IMR-90 (cell line): ENCODE data around the gene NKPD1. TPM values are rescaled to one million over a fixed set of nuclear protein-coding genes. Genes with fewer than 3 reads are reported as not detected.

Experiments
- ATAC-seq: fragments of 200-7000 bp; cut with Tn5 transposase; 2 replicates; pipeline ENCODE4 v1.9.1; 2020; ENCODE audit warnings: low read depth, mild to moderate bottlenecking, moderate library complexity
- BruUV-seq: library from RNA; stranded (reverse); fragments of 400-500 nt; replicated peaks from 2 replicates; lab custom pipeline; 2021; lab: Mats Ljungman, UMichigan
- CTCF ChIA-PET: fragments of 300-600 bp; formaldehyde crosslinking; extraction: SDS; loops from one replicate; lab custom pipeline; 2021; ENCODE audit warnings: antibody characterized with exemption; lab: Yijun Ruan, JAX
- POLR2A ChIA-PET: fragments of 300-600 bp; sonication (Branson Sonifier 250); formaldehyde crosslinking; loops from one replicate; lab custom pipeline; 2022; ENCODE audit warnings: antibody characterized with exemption; ENCODE audit not compliant: unreplicated experiment; lab: Charles Lee
- DNase-seq: peaks from one replicate; pipeline ENCODE4 v3.0.0; 2013
- H2AFZ ChIP-seq: replicated peaks from 2 replicates; pipeline ENCODE3; 2013; ENCODE audit warnings: low read length, mild to moderate bottlenecking; ENCODE audit not compliant: poor library complexity
- H2AK5ac ChIP-seq: 2 replicates; pipeline ENCODE4 v1.6.1; 2013; ENCODE audit warnings: low read depth, low read length, inconsistent platforms
- H2AK9ac ChIP-seq: replicated peaks from 2 replicates; pipeline ENCODE3; 2013; ENCODE audit warnings: mild to moderate bottlenecking, low read depth, low read length, moderate library complexity; ENCODE audit not compliant: poor library complexity
- H2BK120ac ChIP-seq: 2 replicates; pipeline ENCODE4 v1.6.1; 2013; ENCODE audit warnings: low read depth, low read length, inconsistent platforms
- H2BK15ac ChIP-seq: 3 replicates; pipeline ENCODE4 v1.6.1; 2013; ENCODE audit warnings: low read depth, low read length, inconsistent platforms
- H2BK20ac ChIP-seq: 2 replicates; pipeline ENCODE4 v1.6.1; 2013; ENCODE audit warnings: low read depth, mild to moderate bottlenecking, inconsistent platforms, low read length, moderate library complexity
- H2BK5ac ChIP-seq: 2 replicates; pipeline ENCODE4 v1.6.1; 2013; ENCODE audit warnings: mild to moderate bottlenecking, low read depth, low read length, inconsistent platforms; ENCODE audit not compliant: poor library complexity, severe bottlenecking
- H3K14ac ChIP-seq: replicated peaks from 2 replicates; pipeline ENCODE4 v1.6.1; 2013; ENCODE audit warnings: low read depth, low read length, inconsistent platforms
- H3K18ac ChIP-seq: 2 replicates; pipeline ENCODE4 v1.6.1; 2013; ENCODE audit warnings: low read depth, low read length, control low read depth
- H3K23ac ChIP-seq: 2 replicates; pipeline ENCODE4 v1.6.1; 2013; ENCODE audit warnings: low read depth, low read length, inconsistent platforms
- H3K27ac ChIP-seq: 2 replicates; pipeline ENCODE4 v1.5.1; 2013; ENCODE audit warnings: mild to moderate bottlenecking, control low read depth, low read length; ENCODE audit not compliant: insufficient read depth
- H3K27me3 ChIP-seq: 2 replicates; pipeline ENCODE4 v1.6.1; 2013; ENCODE audit warnings: low read length; ENCODE audit not compliant: control insufficient read depth, insufficient read depth
- H3K36me3 ChIP-seq: 2 replicates; pipeline ENCODE4 v1.6.1; 2013; ENCODE audit warnings: low read length, mixed read lengths; ENCODE audit not compliant: control insufficient read depth, insufficient read depth
- H3K4ac ChIP-seq: 2 replicates; pipeline ENCODE4 v1.6.1; 2013; ENCODE audit warnings: low read depth, low read length, inconsistent platforms
- H3K4me1 ChIP-seq: 2 replicates; pipeline ENCODE4 v1.6.1; 2013; ENCODE audit warnings: low read length, mixed read lengths; ENCODE audit not compliant: control insufficient read depth, insufficient read depth
- H3K4me2 ChIP-seq: 2 replicates; pipeline ENCODE4 v1.6.1; 2013; ENCODE audit warnings: low read depth, mild to moderate bottlenecking, control low read depth, low read length, moderate library complexity
- H3K4me3 ChIP-seq: 2 replicates; pipeline ENCODE4 v1.5.1; 2013; ENCODE audit warnings: low read depth, mild to moderate bottlenecking, control low read depth, low read length, moderate library complexity; ENCODE audit not compliant: insufficient read depth
- H3K56ac ChIP-seq: 2 replicates; pipeline ENCODE4 v1.6.1; 2013; ENCODE audit warnings: low read length, inconsistent platforms; ENCODE audit not compliant: insufficient read depth; ENCODE audit errors: extremely low read depth
- H3K79me1 ChIP-seq, 2 experiments: 2 replicates each; pipeline ENCODE4 v1.6.1; 2013; ENCODE audit warnings: low read length in 2 of 2, inconsistent platforms in 1 of 2, low read depth in 1 of 2
- H3K9ac ChIP-seq: 2 replicates; pipeline ENCODE4 v1.6.1; 2013; ENCODE audit warnings: low read depth, low read length, control low read depth
- H3K9me1 ChIP-seq: 2 replicates; pipeline ENCODE4 v1.6.1; 2013; ENCODE audit warnings: low read length, inconsistent platforms; ENCODE audit not compliant: insufficient read depth
- H3K9me3 ChIP-seq: 2 replicates; pipeline ENCODE4 v1.6.1; 2013; ENCODE audit warnings: low read length; ENCODE audit not compliant: control insufficient read depth, insufficient read depth
- H4K20me1 ChIP-seq: 2 replicates; pipeline ENCODE4 v1.6.1; 2013; ENCODE audit warnings: low read length, inconsistent platforms; ENCODE audit not compliant: insufficient read depth
- H4K5ac ChIP-seq: 2 replicates; pipeline ENCODE4 v1.6.1; 2013; ENCODE audit warnings: mild to moderate bottlenecking, low read depth, low read length, control low read depth
- H4K8ac ChIP-seq, 2 experiments: 2 replicates each; pipeline ENCODE4 v1.6.1; 2013; ENCODE audit warnings: low read depth in 2 of 2, low read length in 2 of 2, control low read depth in 1 of 2, inconsistent platforms in 1 of 2
- H4K91ac ChIP-seq: 2 replicates; pipeline ENCODE4 v1.6.1; 2013; ENCODE audit warnings: low read depth, low read length, inconsistent platforms; ENCODE audit not compliant: insufficient read depth
- BHLHE40 ChIP-seq: fragments of 150-350 bp; IDR thresholded peaks from 2 replicates; pipeline ENCODE4 v1.6.1; 2016; ENCODE audit warnings: mild to moderate bottlenecking, low read depth, low read length
- CEBPB ChIP-seq: IDR thresholded peaks from 2 replicates; pipeline ENCODE4 v1.6.1; 2012; ENCODE audit warnings: low read depth, low read length, improper control_type of control experiment
- CHD1 ChIP-seq: IDR thresholded peaks from 2 replicates; pipeline ENCODE4 v1.6.1; 2012; ENCODE audit warnings: low read depth, low read length, improper control_type of control experiment
- CTCF ChIP-seq: conservative IDR thresholded peaks from 2 replicates; pipeline ENCODE4 v1.5.1; 2012; ENCODE audit warnings: mild to moderate bottlenecking, low read depth, low read length, improper control_type of control experiment
- ELK1 ChIP-seq: fragments of 150-350 bp; IDR thresholded peaks from 2 replicates; pipeline ENCODE4 v1.6.1; 2016; ENCODE audit warnings: low read depth, mild to moderate bottlenecking, low read length, moderate library complexity, borderline replicate concordance
- FOS ChIP-seq: fragments of 150-350 bp; IDR thresholded peaks from 2 replicates; pipeline ENCODE4 v1.6.1; 2016; ENCODE audit warnings: low read depth, low read length
- MAFK ChIP-seq: IDR thresholded peaks from 2 replicates; pipeline ENCODE4 v1.6.1; 2012; ENCODE audit warnings: low read depth, low read length, improper control_type of control experiment
- MAZ ChIP-seq: IDR thresholded peaks from 2 replicates; pipeline ENCODE4 v1.6.1; 2012; ENCODE audit warnings: low read depth, mild to moderate bottlenecking, low read length, improper control_type of control experiment, moderate library complexity, borderline replicate concordance
- MXI1 ChIP-seq: IDR thresholded peaks from 2 replicates; pipeline ENCODE4 v1.6.1; 2012; ENCODE audit warnings: low read depth, mild to moderate bottlenecking, low read length, moderate library complexity, borderline replicate concordance
- NFE2L2 ChIP-seq: fragments of 150-350 bp; IDR thresholded peaks from 2 replicates; pipeline ENCODE4 v1.6.1; 2016; ENCODE audit warnings: low read depth, mild to moderate bottlenecking, low read length
- POLR2A ChIP-seq: IDR thresholded peaks from 2 replicates; pipeline ENCODE4 v1.6.1; 2012; ENCODE audit warnings: mild to moderate bottlenecking, low read depth, low read length
- RAD21 ChIP-seq: IDR thresholded peaks from 2 replicates; pipeline ENCODE4 v1.6.1; 2012; ENCODE audit warnings: low read length, improper control_type of control experiment
- RCOR1 ChIP-seq: IDR thresholded peaks from 2 replicates; pipeline ENCODE4 v1.6.1; 2012; ENCODE audit warnings: mild to moderate bottlenecking, low read length, improper control_type of control experiment; ENCODE audit not compliant: insufficient replicate concordance
- RFX5 ChIP-seq: IDR thresholded peaks from 2 replicates; pipeline ENCODE4 v1.8.0; 2012; ENCODE audit warnings: low read depth, mild to moderate bottlenecking, low read length, moderate library complexity
- SMC3 ChIP-seq: fragments of 150-350 bp; IDR thresholded peaks from 2 replicates; pipeline ENCODE4 v1.6.1; 2016; ENCODE audit warnings: low read depth, mild to moderate bottlenecking, antibody characterized with exemption, low read length, moderate library complexity
- WGBS, 2 experiments: methylation state at CpG; one replicate each; pipeline versions ENCODE4 v1.1.5 to v1.1.7; 2013; ENCODE audit warnings: missing lambda C conversion rate in 2 of 2; ENCODE audit not compliant: insufficient read length in 1 of 2; ENCODE audit errors: extremely low coverage in 2 of 2; 5-methylcytosine and 5-hydroxymethylcytosine counted together
- dilution Hi-C: fragments of 300-500 bp; cut with HindIII; formaldehyde crosslinking; loops from one replicate; pipeline ENCODE4 v1.14.3; 2018; ENCODE audit warnings: low sequenced_read_pairs; ENCODE audit not compliant: unreplicated experiment
- in situ Hi-C: fragments of 300-500 bp; cut with MboI; formaldehyde crosslinking; loops from 3 replicates; pipeline ENCODE4 v1.14.3; 2019; ENCODE audit warnings: low sequenced_read_pairs, inconsistent platforms, mixed read lengths
- intact Hi-C: fragments of 100-400 bp; cut with micrococcal nuclease; formaldehyde crosslinking; loops from 2 replicates; pipeline ENCODE4 v1.10.0; 2022
- polyA plus RNA-seq, 3 experiments: library from polyadenylated mRNA; depleted of rRNA; stranded (reverse); fragments of >200 nt; gene quantifications; 2 replicates each; pipeline ENCODE4 v1.2.3, GENCODE V29; 2012; ENCODE audit warnings: low replicate concordance in 1 of 3
- total RNA-seq: library from RNA; depleted of rRNA; stranded (reverse); fragments of >200 nt; gene quantifications from 2 replicates; pipeline ENCODE4 v1.2.3, GENCODE V29; 2012
- TF ChIP-seq, protein P1 (sequence below): fragments of 150-350 bp; IDR thresholded peaks from 2 replicates; pipeline ENCODE4 v1.6.1; 2017; ENCODE audit warnings: mild to moderate bottlenecking, antibody characterized with exemption, low read length, low read depth

Gene NKPD1
- total and polyA plus RNA-seq, 2 of the 4 experiments (the other 2 are of a cell fraction) = under 0.01 to 0.09 TPM

DNA sequence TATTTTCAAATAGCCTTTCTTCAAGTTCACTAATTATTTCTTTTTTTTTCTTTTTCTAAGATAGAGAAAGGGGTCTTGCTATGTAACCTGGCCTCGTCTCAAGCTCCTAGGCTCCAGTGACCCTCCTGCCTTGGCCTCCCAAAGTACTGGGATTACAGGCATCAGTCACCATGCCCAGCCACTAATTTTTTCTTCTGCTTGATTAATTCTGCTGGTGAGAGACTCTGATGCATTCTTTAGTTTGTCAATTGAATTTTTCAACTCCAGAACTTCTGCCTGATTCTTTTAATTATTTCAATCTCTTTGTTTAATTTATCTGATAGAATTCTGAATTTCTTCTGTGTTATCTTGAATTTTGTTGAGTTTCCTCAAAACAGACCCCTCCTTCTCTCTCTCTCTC lies 29.2 kb upstream of the NKPD1 start:
- H4K5ac ChIP-seq = no peak overlapping the region
- no peaks in the 10 kb centered on the region for H3K9me1 ChIP-seq
- H2BK20ac ChIP-seq = no peak overlapping the region
- no peaks in the 10 kb centered on the region for H3K79me1 ChIP-seq
- dilution Hi-C loops = no loop called here
- TF ChIP-seq NFE2L2 (no peak), CEBPB (no peak), CTCF (no peak), RCOR1 (no peak), ELK1 (no peak), BHLHE40 (no peak), POLR2A (no peak), CHD1 (no peak), RAD21 (no peak), RFX5 (no peak), FOS (no peak), MAZ (no peak), SMC3 (no peak), MAFK (no peak), MXI1 (no peak)
- TF ChIP-seq, protein P1, sequence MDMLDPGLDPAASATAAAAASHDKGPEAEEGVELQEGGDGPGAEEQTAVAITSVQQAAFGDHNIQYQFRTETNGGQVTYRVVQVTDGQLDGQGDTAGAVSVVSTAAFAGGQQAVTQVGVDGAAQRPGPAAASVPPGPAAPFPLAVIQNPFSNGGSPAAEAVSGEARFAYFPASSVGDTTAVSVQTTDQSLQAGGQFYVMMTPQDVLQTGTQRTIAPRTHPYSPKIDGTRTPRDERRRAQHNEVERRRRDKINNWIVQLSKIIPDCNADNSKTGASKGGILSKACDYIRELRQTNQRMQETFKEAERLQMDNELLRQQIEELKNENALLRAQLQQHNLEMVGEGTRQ = no peak
- WGBS, 2 experiments = no CpG with 5 or more reads among the region's 1 CpG
- no peaks in the 10 kb centered on the region; the same call in 1 of the 2 replicates for H3K9me3 ChIP-seq
- no peak overlapping the region for H2BK120ac ChIP-seq
- no peak overlapping the region for H2AK9ac ChIP-seq
- ATAC-seq (no peak), DNase-seq (no peak)
- H2BK5ac ChIP-seq = no peak overlapping the region
- no peaks in the 10 kb centered on the region for H3K27me3 ChIP-seq
- H2AK5ac ChIP-seq = no peak overlapping the region
- H2BK15ac ChIP-seq = no peak overlapping the region
- H3K23ac ChIP-seq = no peak overlapping the region
- H3K4me2 ChIP-seq = no peak overlapping the region
- POLR2A ChIA-PET = no interaction called here
- no peaks in the 10 kb centered on the region for H3K36me3 ChIP-seq
- in situ Hi-C loops = no loop called here
- no peaks in the 10 kb centered on the region for H4K20me1 ChIP-seq
- H2AFZ ChIP-seq = no peak overlapping the region
- no peak overlapping the region for H4K91ac ChIP-seq
- no TSS peak for BruUV-seq
- no peak overlapping the region for H3K27ac ChIP-seq
- no peak overlapping the region for H3K14ac ChIP-seq
- no peak overlapping the region for H3K4me3 ChIP-seq
- no peaks in the 10 kb centered on the region for H3K4me1 ChIP-seq
- intact Hi-C loops = no loop called here
- H3K4ac ChIP-seq = no peak overlapping the region
- H3K9ac ChIP-seq = no peak overlapping the region
- no peak overlapping the region for H4K8ac ChIP-seq
- CTCF ChIA-PET = no interaction called here
- H3K56ac ChIP-seq = no peak overlapping the region
- H3K18ac ChIP-seq = no peak overlapping the region
